H1 (cell line): ENCODE data around the gene UCKL1. TPM values are rescaled to one million over a fixed set of nuclear protein-coding genes. Genes with fewer than 3 reads are reported as not detected.

Experiments used
- CHD7 ChIP-seq: fragments of 300-600 bp; sonication (generic); IDR thresholded peaks from 2 replicates; pipeline ENCODE4 v1.7.1; 2012; ENCODE audit warnings: low read length, moderate library complexity, mild to moderate bottlenecking, inconsistent platforms; ENCODE audit not compliant: insufficient replicate concordance
- CREB1 ChIP-seq: IDR thresholded peaks from 2 replicates; pipeline ENCODE4 v1.6.1; 2012; ENCODE audit warnings: inconsistent platforms
- HDAC2 ChIP-seq, 2 experiments: fragments of 300-600 bp in 1 of 2; sonication (generic) in 1 of 2; IDR thresholded peaks; 2 replicates each; pipeline ENCODE4 v1.6.1; 2011 to 2012; ENCODE audit warnings: low read depth in 2 of 2, low read length in 2 of 2, mild to moderate bottlenecking in 2 of 2, moderate library complexity in 2 of 2, borderline replicate concordance in 1 of 2, inconsistent platforms in 1 of 2
- JUN ChIP-seq: IDR thresholded peaks from 2 replicates; pipeline ENCODE4 v1.6.1; 2011; ENCODE audit warnings: low read depth, mild to moderate bottlenecking, improper control_type of control experiment, low read length
- SIN3A ChIP-seq, 2 experiments: IDR thresholded peaks in 1 of 2; conservative IDR thresholded peaks in 1 of 2; 2 replicates each; pipeline ENCODE4 v1.6.1; 2011 to 2012; ENCODE audit warnings: low read length in 2 of 2, improper control_type of control experiment in 1 of 2, low read depth in 1 of 2, mild to moderate bottlenecking in 1 of 2
- SUZ12 ChIP-seq: fragments of 200-600 bp; sonication (generic); IDR thresholded peaks from 2 replicates; pipeline ENCODE4 v1.6.1; 2012; ENCODE audit warnings: mild to moderate bottlenecking, inconsistent platforms, low read length, moderate library complexity, mixed read lengths
- polyA plus RNA-seq, 7 experiments: library from polyadenylated mRNA; depleted of rRNA in 3 of 7; stranded (reverse) in 5 of 7; unstranded in 2 of 7; fragments of >200 nt in 5 of 7; fragments of 200-250 nt in 2 of 7; gene quantifications; 1 replicate in 5 of 7; 2 replicates in 1 of 7; 4 replicates in 1 of 7; pipeline versions ENCODE4 v1.2.1 to v1.2.3, GENCODE V29; 2011 to 2013; ENCODE audit warnings: missing spikeins in 2 of 7, mixed read lengths in 2 of 7
- total RNA-seq: library from RNA; stranded (reverse); fragmentation: NEBNext Ultra II Directional; extraction: Animal tissue kit (Norgen Biotek cat#: 25700); gene quantifications from 2 replicates; pipeline ENCODE4 v1.2.1, GENCODE V29; 2021

The UCKL1 gene
- total and polyA plus RNA-seq, 2 of the 8 experiments (the other 6 are each of a cell fraction or from before 2014, with no cell fraction given) = 36.5 to 91.2 TPM

GRCh38 chr20:63935447-63935846, 20.8 kb downstream of the UCKL1 start (continued):
- TF ChIP-seq CHD7 = no peak
- no peak for TF ChIP-seq SUZ12
- TF ChIP-seq HDAC2 (IDR thresholded peaks at IDR 0.05; ENCODE audit: borderline replicate concordance in 1 of 2, low read depth in 2 of 2, low read length in 2 of 2) = no peak
- no peak for TF ChIP-seq SIN3A (conservative IDR thresholded peaks at IDR 0.05 in 1 of 2, IDR thresholded peaks at IDR 0.05 in 1 of 2; ENCODE audit: low read depth in 1 of 2, low read length in 2 of 2)
- TF ChIP-seq JUN = no peak
- TF ChIP-seq CREB1 = no peak
